HG03108 (cell line): ENCODE results near the gene SHLD3.
"Not testable (repeated sequence)": the region's sequence is repeated elsewhere in the genome, so short reads cannot be mapped to it uniquely, and the experiment has no call there.

Source experiments
- ATAC-seq: cut with Tn5 transposase; IDR thresholded peaks from one replicate; pipeline ENCODE4 v1.9.1; 2021; ENCODE audit warnings: moderate library complexity; ENCODE audit not compliant: unreplicated experiment

SHLD3 gene, protein sequence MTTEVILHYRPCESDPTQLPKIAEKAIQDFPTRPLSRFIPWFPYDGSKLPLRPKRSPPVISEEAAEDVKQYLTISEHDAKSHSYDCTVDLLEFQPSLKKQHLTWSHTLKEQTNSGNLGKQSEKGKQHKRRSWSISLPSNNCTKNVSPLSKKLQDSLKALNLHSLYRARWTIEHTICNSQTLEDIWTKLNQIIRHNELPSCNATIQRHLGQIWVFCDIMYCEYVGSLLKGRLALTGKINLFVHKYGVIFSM

DNA sequence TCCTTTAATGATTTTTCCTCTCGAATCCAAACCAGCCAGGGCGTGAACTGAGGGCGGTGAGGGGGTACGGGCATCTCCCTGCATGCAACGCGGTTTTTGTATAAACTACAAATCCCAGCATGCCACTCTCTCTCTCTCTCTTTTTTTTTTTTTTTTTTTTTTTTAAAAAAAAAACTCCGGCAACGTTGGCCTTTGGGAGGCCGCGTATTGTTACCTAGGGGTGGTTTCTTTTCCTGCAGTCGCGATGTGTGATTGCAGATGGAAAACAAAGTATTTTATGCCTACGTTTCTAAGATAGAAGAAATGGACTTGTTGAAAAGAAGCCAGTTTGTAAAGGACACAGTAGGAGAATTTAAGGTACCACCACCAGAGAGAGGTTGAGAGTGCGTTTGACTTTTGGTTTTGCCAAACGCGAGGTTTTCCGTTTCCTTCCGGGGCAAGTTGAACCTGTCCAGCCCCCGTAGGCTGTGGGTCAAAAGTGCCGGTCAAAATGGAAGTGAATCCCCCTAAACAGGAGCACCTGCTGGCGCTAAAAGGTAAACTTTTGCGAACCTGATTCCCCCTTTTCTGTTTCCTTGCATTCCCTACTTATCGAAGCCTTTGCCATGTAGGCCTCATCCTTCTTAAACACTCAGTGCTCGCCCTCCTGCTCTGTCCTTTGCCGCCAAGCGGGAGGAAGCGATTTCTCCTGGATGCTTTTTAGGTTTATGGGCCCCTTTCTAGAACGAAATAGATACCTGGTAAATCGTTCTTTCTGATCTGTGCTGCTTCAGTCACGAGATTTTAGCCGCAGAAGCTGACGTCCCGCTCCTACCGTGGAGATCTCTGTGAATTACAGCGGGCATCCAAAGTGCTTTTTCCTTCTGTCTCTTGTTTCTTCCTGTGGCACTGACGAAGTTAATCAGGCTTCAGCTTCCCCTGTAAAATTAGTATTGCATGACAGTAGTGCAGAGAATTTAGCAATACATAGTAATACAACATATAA is at the start of gene SHLD3, which contains the start of gene TRAPPC13:
TSS of gene SHLD3 (plus strand) at position 457 of the 985 bp plus-strand sequence. CDS start 4,561 bp downstream, outside the sequence.
TSS of gene TRAPPC13 (plus strand) at position 457 of the 985 bp plus-strand sequence. CDS start at position 491, 34 bp downstream.
- ATAC-seq, result peak; percentile 71

DNA sequence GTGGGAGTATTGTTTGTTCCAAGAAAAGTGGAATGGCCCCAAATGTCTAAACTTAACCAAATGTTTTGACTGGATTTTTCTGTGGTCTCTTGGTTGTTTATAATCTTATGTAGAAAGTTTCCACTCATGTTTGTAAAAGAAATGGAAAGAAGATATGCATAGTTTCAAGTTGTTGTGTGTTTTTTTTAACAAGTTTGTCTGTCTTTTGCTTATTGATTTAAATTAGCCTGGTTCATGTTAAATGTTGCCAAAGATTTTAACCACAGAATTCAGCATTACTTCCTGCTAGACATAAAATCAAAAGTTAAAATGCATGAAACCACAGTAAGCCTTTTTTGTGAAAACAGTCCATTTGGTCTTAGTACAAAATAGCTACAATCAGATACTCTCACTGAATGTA is 47.7 kb upstream of the SHLD3 start:
- no peak for ATAC-seq

GRCh38 chr5:65588694-65589093 is 36.1 kb upstream of the SHLD3 start:
- no peak for ATAC-seq

DNA sequence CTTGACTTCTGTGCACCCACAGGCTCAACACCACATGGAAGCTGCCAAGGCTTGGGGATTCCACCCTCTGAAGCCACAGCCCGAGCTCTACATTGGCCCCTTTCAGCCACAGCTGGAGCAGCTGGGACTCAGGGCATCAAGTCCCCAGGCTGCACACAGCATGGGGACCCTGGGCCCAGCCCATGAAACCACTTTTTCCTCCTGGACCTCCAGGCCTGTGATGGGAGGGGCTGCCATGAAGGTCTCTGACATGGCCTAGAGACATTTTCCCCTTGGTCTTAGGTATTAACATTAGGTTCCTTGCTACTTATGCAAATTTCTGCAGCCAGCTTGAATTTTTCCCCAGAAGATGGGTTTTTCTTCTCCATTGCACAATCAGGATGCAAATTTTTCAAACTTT is 23.1 kb upstream of the SHLD3 start:
- not testable (repeated sequence) for ATAC-seq

GRCh38 chr5:65611524-65611923 is 13.3 kb upstream of the SHLD3 start:
- no peak for ATAC-seq

GRCh38 chr5:65612298-65612907 is 12.4 kb upstream of the SHLD3 start:
- no peak for ATAC-seq

GRCh38 chr5:65620021-65620420 is 4.8 kb upstream of the SHLD3 start:
- ATAC-seq, result no peak

GRCh38 chr5:65621961-65622360 is 2.9 kb upstream of the SHLD3 start:
- ATAC-seq, result not testable (repeated sequence)

GRCh38 chr5:65623482-65623881 is 1.3 kb upstream of the SHLD3 start:
- ATAC-seq, result no peak

GRCh38 chr5:65624025-65624570 is 729 bp upstream of the SHLD3 start, which contains the start of gene TRIM23:
TSS of gene TRIM23 (minus strand) at chr5:65624333. CDS start at chr5:65624274, 59 bp downstream.
- ATAC-seq, result peak; percentile 96

DNA sequence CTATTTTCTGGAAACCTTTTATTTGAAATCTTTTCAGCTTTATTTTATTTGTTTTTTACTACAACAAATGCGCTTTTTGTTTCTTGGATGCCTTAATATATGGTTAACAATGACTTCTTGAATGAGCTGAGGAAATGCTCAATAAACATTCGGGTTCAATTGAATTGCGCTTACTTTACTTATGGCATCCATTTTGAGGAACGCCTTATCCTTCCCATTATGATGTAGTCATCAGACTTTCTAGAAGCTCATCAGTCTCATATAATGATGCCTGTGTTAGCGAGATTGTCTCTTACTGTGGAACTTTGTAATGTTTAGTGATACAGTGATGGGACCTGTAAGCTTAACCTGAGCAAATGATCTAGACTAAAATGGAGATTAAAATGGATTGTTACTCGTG is 916 bp downstream of the SHLD3 start:
- no peak for ATAC-seq

DNA sequence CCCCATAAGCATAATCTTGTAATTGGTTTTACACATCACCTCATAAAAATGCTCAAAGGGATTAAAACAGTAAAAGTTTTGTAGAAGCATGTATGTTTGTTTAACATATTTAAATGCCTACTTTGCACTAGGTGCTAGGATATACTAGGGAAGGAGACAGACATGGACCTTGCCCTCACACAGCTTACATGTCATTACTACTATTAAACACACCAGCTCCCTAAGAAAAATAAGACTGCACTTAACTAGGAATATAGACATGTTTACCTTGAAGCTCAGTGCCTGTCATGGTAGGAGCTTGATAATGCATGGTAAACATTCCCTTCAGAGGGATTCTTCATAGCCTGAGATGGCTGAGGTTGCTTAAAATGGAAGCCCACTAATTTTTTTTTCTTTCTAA is 6.2 kb downstream of the SHLD3 start:
- no peak for ATAC-seq

GRCh38 chr5:65640240-65640639 is 15.4 kb downstream of the SHLD3 start:
- no peak for ATAC-seq

GRCh38 chr5:65646938-65647337 is 22.1 kb downstream of the SHLD3 start:
- no peak for ATAC-seq

GRCh38 chr5:65647941-65648340 is 23.1 kb downstream of the SHLD3 start:
- no peak for ATAC-seq

DNA sequence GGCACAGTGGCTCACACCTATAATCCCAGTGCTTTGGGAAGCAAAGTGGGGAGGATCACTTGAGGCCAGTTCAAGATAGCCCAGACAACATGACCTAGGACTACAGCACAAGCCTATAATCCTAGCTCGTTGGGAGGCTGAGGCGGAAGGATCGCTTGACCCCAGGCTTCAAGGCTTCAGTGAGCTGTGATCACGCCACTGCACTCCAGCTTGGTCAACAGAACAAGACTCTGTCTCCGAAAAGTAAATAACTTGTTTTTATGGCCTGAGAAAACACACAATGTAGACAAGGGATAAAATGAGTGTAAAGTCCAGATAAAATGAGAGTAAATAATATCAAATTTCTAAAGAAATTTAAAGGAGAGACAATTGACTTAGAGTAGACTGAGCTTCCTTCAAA is 26.3 kb downstream of the SHLD3 start:
- ATAC-seq, result no peak

DNA sequence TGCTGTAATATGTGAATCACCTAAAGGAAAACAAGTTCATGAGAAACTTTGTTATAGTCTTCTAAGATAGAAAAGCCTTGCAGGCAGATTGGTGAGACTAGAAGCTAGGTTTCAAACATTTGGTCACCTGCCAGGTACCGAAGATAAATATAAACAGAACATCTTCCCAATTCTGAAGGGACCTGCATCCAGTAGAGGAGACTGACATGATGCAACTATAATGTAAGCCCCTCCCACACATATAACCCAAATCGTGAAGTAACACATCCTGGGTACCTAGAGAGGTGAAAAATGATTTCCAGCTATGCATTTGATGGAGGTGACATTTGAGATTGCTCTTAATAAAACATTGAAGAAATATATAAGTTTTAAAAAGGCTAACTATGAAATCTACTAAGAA is 29.9 kb downstream of the SHLD3 start:
- no peak for ATAC-seq

GRCh38 chr5:65663804-65664521 is 39.1 kb downstream of the SHLD3 start:
- no peak for ATAC-seq

- no peak for ATAC-seq
Observed at GRCh38 chr5:65668696-65669095, 43.9 kb downstream of the SHLD3 start.

- no peak for ATAC-seq
Observed at GRCh38 chr5:65672796-65673195, 48.0 kb downstream of the SHLD3 start.
